GM13977 (cell line): ENCODE measurements around the gene DMD.
"Not testable (repeated sequence)": the region's sequence is repeated elsewhere in the genome, so short reads cannot be mapped to it uniquely, and the experiment has no call there.

Experiments used
- DNase-seq: peaks from one replicate; pipeline ENCODE4 v3.0.0; 2012; ENCODE audit warnings: low spot score
- CTCF ChIP-seq: IDR thresholded peaks from 2 replicates; pipeline ENCODE4 v1.5.1; 2012; ENCODE audit warnings: mild to moderate bottlenecking, control low read depth; ENCODE audit not compliant: insufficient read depth; ENCODE audit errors: extremely low read depth, missing control alignments
- in situ Hi-C: fragments of 300-500 bp; cut with MboI; formaldehyde crosslinking; loops from one replicate; pipeline ENCODE4 v1.12.0; 2022; ENCODE audit warnings: low sequenced_read_pairs, low pct_unique_long_range_greater_than_20kb, mixed read lengths, inconsistent platforms; ENCODE audit not compliant: unreplicated experiment

Gene DMD

GRCh38 chrX:32749070-32749469 lies 462.3 kb downstream of the DMD start:
- no peak for DNase-seq
- no peak for TF ChIP-seq CTCF

GRCh38 chrX:32745323-32745722 lies 466.0 kb downstream of the DMD start:
- TF ChIP-seq CTCF, result no peak
- in situ Hi-C loops, result no loop called here
- DNase-seq, result no peak

More at GRCh38 chrX:32749070-32749469, 462.3 kb downstream of the DMD start:
- in situ Hi-C loops, result no loop called here

GRCh38 chrX:32744921-32745320 lies 466.4 kb downstream of the DMD start:
- no peak for TF ChIP-seq CTCF
- no peak for DNase-seq
- in situ Hi-C loops, result no loop called here

- DNase-seq, result no peak
- TF ChIP-seq CTCF, result no peak
- in situ Hi-C loops, result no loop called here
Observed at GRCh38 chrX:32741910-32742309, 469.4 kb downstream of the DMD start.

GRCh38 chrX:32708542-32708941 lies 502.8 kb downstream of the DMD start:
- DNase-seq, result no peak
- TF ChIP-seq CTCF, result no peak
- in situ Hi-C loops, result no loop called here

- in situ Hi-C loops, DNase-seq: not testable (repeated sequence)
Observed at GRCh38 chrX:32705385-32705784, 506.0 kb downstream of the DMD start.

GRCh38 chrX:32687379-32687778 lies 524.0 kb downstream of the DMD start:
- in situ Hi-C loops, result no loop called here
- DNase-seq, result no peak
- no peak for TF ChIP-seq CTCF

GRCh38 chrX:32678487-32678886 lies 532.9 kb downstream of the DMD start:
- in situ Hi-C loops, result no loop called here
- no peak for DNase-seq
- TF ChIP-seq CTCF, result no peak
